GM12874 (cell line): ENCODE results near the gene IGSF8.

Experiments used
- TF ChIP-seq, protein P1 (sequence below): IDR thresholded peaks from 2 replicates; pipeline ENCODE4 v1.5.1; 2011; ENCODE audit warnings: low read depth, mild to moderate bottlenecking, control low read depth, low read length, moderate library complexity; ENCODE audit not compliant: insufficient read depth

Gene IGSF8

GRCh38 chr1:160130939-160131338, 32.5 kb upstream of the IGSF8 start:
- TF ChIP-seq, protein P1, sequence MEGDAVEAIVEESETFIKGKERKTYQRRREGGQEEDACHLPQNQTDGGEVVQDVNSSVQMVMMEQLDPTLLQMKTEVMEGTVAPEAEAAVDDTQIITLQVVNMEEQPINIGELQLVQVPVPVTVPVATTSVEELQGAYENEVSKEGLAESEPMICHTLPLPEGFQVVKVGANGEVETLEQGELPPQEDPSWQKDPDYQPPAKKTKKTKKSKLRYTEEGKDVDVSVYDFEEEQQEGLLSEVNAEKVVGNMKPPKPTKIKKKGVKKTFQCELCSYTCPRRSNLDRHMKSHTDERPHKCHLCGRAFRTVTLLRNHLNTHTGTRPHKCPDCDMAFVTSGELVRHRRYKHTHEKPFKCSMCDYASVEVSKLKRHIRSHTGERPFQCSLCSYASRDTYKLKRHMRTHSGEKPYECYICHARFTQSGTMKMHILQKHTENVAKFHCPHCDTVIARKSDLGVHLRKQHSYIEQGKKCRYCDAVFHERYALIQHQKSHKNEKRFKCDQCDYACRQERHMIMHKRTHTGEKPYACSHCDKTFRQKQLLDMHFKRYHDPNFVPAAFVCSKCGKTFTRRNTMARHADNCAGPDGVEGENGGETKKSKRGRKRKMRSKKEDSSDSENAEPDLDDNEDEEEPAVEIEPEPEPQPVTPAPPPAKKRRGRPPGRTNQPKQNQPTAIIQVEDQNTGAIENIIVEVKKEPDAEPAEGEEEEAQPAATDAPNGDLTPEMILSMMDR: no peak

GRCh38 chr1:160130486-160130885, 32.1 kb upstream of the IGSF8 start:
- TF ChIP-seq, protein P1: no peak

GRCh38 chr1:160129966-160130365, 31.5 kb upstream of the IGSF8 start:
- TF ChIP-seq, protein P1: no peak

DNA sequence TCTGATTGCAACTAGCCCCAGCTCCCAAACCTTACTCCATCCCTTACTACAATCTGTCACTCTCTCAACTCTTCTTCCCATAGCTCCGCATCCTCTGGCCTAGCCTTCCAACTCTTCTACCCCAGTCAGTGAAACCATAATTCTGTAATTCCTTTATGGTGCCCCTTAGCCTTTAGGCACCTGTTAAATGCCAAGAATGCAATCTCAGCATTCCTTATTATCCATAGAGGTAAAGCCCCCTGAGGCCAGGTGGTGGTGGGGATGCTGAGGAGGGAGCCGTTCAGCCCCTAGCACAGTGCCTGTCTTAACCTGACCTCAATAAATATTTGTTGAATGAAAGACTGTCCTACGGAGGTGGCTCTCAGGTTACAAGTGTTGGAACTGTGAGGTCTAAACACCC, 31.1 kb upstream of the IGSF8 start:
- TF ChIP-seq, protein P1: no peak

DNA sequence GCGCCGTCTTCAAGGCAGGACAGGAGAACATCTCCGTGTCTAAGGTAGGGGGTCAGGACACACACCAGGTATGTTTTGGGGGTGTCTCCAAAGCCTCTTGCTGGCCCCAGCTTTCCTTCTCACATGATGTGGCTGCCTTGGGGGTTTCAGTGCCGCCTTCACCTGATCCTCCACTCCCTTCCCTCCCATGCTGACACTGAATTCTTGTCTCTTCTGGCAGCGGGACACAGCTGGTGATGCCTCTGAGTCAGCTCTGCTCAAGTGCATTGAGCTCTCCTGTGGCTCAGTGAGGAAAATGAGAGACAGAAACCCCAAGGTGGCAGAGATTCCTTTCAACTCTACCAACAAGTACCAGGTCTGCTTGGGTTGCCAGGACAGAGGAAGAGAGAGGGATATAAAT, 30.6 kb upstream of the IGSF8 start:
- TF ChIP-seq, protein P1: no peak

DNA sequence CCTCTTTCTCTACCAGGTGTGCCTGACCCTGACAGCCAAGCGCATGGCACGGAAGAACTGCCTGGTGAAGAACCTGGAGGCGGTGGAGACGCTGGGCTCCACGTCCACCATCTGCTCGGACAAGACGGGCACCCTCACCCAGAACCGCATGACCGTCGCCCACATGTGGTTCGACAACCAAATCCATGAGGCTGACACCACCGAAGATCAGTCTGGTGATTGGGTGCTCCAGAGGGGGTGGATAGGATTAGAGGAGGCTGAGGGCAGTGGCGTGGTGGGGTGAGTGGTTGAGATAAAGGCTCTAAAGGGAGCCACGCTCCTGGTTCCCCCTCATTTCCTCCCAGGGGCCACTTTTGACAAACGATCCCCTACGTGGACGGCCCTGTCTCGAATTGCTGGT, 30.2 kb upstream of the IGSF8 start:
- TF ChIP-seq, protein P1: no peak

- TF ChIP-seq, protein P1: no peak
Observed at GRCh38 chr1:160127865-160128523, 29.6 kb upstream of the IGSF8 start.

GRCh38 chr1:160127381-160127780, 29.0 kb upstream of the IGSF8 start:
- TF ChIP-seq, protein P1: no peak
